ENCODE measurements around the gene TENM3.

The TENM3 gene

GRCh38 chr4:182337366-182337765 is 94.2 kb downstream of the TENM3 start:
- no peak for DNase-seq (ENCODE audit: low read depth)
- TF ChIP-seq CTCF (IDR thresholded peaks at IDR 0.05; ENCODE audit: low read depth, low read length) (no peak), POLR2A (IDR thresholded peaks at IDR 0.05; ENCODE audit: extremely low read depth, insufficient read length) (no peak), MYC (IDR thresholded peaks at IDR 0.05; ENCODE audit: low read depth, low read length) (no peak), MAX (IDR thresholded peaks at IDR 0.05; ENCODE audit: low read depth, low read length) (no peak)
- no peak overlapping the region for H3K4me3 ChIP-seq (ENCODE audit: low read depth, low read length)

- TF ChIP-seq MYC (IDR thresholded peaks at IDR 0.05; ENCODE audit: low read depth, low read length) (no peak), CTCF (IDR thresholded peaks at IDR 0.05; ENCODE audit: low read depth, low read length) (no peak), MAX (IDR thresholded peaks at IDR 0.05; ENCODE audit: low read depth, low read length) (no peak), POLR2A (IDR thresholded peaks at IDR 0.05; ENCODE audit: extremely low read depth, insufficient read length) (no peak)
- no peak for DNase-seq (ENCODE audit: low read depth)
- H3K4me3 ChIP-seq (ENCODE audit: low read depth, low read length) = no peak overlapping the region
These were observed 94.9 kb downstream of the TENM3 start for GRCh38 chr4:182338063-182338462.

GRCh38 chr4:182338746-182339145 is 95.5 kb downstream of the TENM3 start:
- no peak for DNase-seq (ENCODE audit: low read depth)
- no peak for TF ChIP-seq MAX (IDR thresholded peaks at IDR 0.05; ENCODE audit: low read depth, low read length)
- TF ChIP-seq MYC (IDR thresholded peaks at IDR 0.05; ENCODE audit: low read depth, low read length) = no peak
- no peak for TF ChIP-seq CTCF (IDR thresholded peaks at IDR 0.05; ENCODE audit: low read depth, low read length)
- no peak for TF ChIP-seq POLR2A (IDR thresholded peaks at IDR 0.05; ENCODE audit: extremely low read depth, insufficient read length)
- H3K4me3 ChIP-seq (ENCODE audit: low read depth, low read length) = no peak overlapping the region

GRCh38 chr4:182339221-182339641 is 96.0 kb downstream of the TENM3 start:
- TF ChIP-seq POLR2A (IDR thresholded peaks at IDR 0.05; ENCODE audit: extremely low read depth, insufficient read length) (no peak), MAX (IDR thresholded peaks at IDR 0.05; ENCODE audit: low read depth, low read length) (no peak), MYC (IDR thresholded peaks at IDR 0.05; ENCODE audit: low read depth, low read length) (no peak), CTCF (IDR thresholded peaks at IDR 0.05; ENCODE audit: low read depth, low read length) (no peak)
- no peak for DNase-seq (ENCODE audit: low read depth)
- no peak overlapping the region for H3K4me3 ChIP-seq (ENCODE audit: low read depth, low read length)

GRCh38 chr4:182343453-182343852 is 100.3 kb downstream of the TENM3 start:
- DNase-seq (ENCODE audit: low read depth) = no peak
- H3K4me3 ChIP-seq (ENCODE audit: low read depth, low read length) = no peak overlapping the region
- TF ChIP-seq POLR2A (IDR thresholded peaks at IDR 0.05; ENCODE audit: extremely low read depth, insufficient read length) (no peak), MYC (IDR thresholded peaks at IDR 0.05; ENCODE audit: low read depth, low read length) (no peak), CTCF (IDR thresholded peaks at IDR 0.05; ENCODE audit: low read depth, low read length) (no peak), MAX (IDR thresholded peaks at IDR 0.05; ENCODE audit: low read depth, low read length) (no peak)

- DNase-seq (ENCODE audit: low read depth) = no peak
- TF ChIP-seq MAX (IDR thresholded peaks at IDR 0.05; ENCODE audit: low read depth, low read length) (no peak), CTCF (IDR thresholded peaks at IDR 0.05; ENCODE audit: low read depth, low read length) (no peak), MYC (IDR thresholded peaks at IDR 0.05; ENCODE audit: low read depth, low read length) (no peak)
- no peak overlapping the region for H3K4me3 ChIP-seq (ENCODE audit: low read depth, low read length)
These were observed 101.8 kb downstream of the TENM3 start for GRCh38 chr4:182344968-182345367.
